HG03139 (cell line): ENCODE data around the gene OSR1.
"Not testable (repeated sequence)": the region's sequence is repeated elsewhere in the genome, so short reads cannot be mapped to it uniquely, and the experiment has no call there.

Experiments
- ATAC-seq: cut with Tn5 transposase; IDR thresholded peaks from one replicate; pipeline ENCODE4 v1.9.1; 2021; ENCODE audit not compliant: unreplicated experiment

The OSR1 gene

DNA sequence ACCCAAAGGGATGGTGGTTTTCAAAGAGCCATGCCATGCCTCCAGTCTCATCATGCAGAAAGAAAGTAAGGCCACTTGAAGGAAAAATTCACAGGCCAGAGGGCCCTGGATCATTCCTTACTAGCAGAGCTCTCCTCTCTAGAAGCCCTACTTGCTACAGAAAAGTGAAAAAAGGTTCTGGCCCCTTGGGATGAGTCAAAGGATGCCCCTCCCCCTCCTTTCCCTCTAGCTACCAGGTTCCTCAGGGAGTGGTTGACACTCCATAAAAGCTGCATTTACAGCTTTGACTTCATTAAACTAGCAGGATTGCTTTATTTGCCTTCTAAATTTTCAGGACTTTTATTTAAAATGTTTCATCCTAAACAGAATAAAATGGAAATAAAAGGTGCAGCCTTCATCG is 21.2 kb downstream of the OSR1 start:
- ATAC-seq, result no peak

GRCh38 chr2:19336781-19337180 is 21.6 kb downstream of the OSR1 start:
- ATAC-seq, result no peak

DNA sequence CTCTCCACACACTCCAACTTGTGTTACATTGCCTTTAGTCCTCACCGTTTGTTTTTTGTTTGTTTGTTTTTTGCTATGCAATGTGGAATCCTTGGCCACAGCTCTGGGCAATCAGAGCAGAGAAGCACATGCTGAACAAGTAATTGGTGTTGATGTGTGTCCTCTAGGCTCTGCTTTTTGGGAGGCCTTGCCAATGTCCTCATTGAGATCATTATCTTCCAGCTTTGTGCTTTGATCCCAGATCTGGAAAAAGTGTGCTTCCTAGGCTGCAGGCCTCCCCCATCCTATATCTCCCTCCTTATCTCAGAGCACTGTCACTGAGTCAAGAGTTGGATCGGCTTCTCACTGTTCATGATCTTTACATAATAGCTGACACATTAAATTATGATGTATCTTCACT is 25.9 kb downstream of the OSR1 start:
- no peak for ATAC-seq

DNA sequence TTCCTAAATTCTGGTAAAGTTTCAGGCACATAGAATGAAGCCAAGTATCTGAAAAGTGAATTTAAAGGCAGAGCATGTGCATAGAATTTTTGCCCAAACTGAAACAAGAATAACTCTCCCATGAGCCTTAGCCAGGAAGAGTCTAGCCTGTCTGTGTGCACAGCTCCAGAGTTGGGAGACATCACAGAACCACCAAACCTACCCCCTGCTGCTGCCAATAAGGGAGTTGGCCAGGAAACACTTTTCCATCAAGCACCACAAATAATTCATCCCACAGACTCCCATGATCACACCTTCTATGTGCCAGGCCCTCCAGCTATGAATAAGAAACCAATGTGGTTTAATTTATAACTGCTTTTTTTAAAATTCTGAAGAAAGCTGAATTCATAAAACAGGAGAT is 27.0 kb downstream of the OSR1 start:
- no peak for ATAC-seq

- no peak for ATAC-seq
Observed at GRCh38 chr2:19330436-19330835, 28.0 kb downstream of the OSR1 start.

- ATAC-seq, result no peak
Observed at GRCh38 chr2:19329445-19329844, 29.0 kb downstream of the OSR1 start.

- ATAC-seq, result no peak
Observed at GRCh38 chr2:19327496-19327895, 30.9 kb downstream of the OSR1 start.

DNA sequence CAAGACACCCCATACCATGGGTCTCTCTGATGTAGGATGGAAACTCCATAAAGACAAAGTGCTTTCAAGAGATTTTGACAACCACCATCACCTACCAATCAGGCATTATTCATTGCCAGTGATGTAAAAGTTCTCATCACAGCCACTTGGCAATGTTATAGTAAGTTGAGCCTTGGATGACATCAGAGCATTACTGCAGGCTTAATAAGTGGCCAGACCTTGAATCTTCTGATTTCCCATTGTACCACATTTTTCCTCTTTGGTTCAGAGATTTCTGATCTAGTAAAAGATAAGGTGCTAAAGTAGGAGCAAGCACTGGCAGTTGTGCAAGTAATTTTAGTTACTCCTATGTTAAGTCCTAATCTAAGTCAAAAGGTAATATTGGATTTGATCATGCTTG is 36.5 kb downstream of the OSR1 start:
- ATAC-seq, result no peak

DNA sequence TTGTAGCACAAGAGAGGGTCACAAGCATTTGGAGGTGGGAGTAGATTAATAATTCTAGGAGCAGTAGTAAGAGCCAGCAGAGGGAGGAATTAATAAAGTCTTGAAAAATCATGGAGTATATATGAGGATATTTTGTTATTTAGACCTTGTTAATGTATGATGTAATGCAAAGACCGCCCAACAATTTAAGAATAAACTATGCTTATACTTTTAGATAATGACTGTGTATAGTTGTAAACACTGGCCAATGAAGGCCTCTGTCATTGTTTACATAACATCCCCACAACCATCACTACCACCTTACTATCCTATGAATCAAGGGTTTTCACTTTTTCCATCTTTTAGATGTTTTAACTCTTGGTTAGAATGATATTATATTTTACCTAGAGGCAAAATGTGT is 37.6 kb downstream of the OSR1 start:
- no peak for ATAC-seq

- ATAC-seq, result no peak
Observed at GRCh38 chr2:19319698-19320097, 38.7 kb downstream of the OSR1 start.

GRCh38 chr2:19319064-19319463 is 39.4 kb downstream of the OSR1 start:
- ATAC-seq, result no peak

DNA sequence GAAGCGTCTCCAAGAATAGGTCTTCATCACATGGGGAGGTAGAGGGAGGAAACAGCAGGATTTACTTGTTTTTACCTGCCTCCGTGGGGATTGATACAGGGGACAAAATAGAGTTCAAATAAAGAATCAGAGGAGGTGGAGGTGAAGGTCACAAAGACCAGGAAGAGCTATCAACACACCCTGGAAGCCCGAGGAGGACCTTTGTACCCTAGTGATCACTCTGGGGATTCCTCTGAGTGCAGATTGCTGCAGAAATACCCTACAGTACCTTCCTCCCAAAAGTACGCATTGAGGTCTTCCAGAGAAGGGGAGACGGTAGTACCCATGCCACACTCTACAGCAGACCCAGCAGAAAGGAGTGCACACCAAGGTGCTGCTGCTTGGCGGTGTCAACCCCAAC is 44.9 kb downstream of the OSR1 start:
- no peak for ATAC-seq

DNA sequence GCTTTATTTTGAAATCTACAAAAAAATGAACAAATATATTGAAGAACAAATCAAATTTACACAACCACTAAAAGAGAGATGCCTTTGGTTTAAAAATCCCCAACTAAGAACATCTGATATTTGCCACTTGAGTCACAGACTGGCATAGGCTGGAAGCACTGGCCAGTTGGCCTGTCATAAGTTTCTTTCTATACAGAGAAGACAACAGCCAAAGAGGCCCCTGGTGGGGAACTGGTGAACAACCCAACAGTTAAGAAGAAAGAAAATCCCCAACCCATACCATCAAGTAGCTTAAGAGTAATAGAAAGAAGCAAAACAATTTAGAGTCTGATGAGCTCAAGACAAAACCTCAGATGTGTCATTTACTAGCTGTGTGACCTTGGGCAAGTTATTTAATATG is 45.5 kb downstream of the OSR1 start:
- no peak for ATAC-seq

DNA sequence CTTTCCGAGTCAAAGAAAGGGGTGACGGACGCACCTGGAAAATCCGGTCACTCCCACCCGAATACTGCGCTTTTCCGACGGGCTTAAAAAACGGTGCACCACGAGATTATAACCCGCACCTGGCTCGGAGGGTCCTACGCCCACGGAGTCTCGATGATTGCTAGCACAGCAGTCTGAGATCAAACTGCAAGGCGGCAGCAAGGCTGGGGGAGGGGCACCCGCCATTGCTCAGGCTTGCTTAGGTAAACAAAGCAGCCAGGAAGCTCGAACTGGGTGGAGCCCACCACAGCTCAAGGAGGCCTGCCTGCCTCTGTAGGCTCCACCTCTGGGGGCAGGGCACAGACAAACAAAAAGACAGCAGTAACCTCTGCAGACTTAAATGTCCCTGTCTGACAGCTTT is 52.4 kb downstream of the OSR1 start:
- not testable (repeated sequence) for ATAC-seq

DNA sequence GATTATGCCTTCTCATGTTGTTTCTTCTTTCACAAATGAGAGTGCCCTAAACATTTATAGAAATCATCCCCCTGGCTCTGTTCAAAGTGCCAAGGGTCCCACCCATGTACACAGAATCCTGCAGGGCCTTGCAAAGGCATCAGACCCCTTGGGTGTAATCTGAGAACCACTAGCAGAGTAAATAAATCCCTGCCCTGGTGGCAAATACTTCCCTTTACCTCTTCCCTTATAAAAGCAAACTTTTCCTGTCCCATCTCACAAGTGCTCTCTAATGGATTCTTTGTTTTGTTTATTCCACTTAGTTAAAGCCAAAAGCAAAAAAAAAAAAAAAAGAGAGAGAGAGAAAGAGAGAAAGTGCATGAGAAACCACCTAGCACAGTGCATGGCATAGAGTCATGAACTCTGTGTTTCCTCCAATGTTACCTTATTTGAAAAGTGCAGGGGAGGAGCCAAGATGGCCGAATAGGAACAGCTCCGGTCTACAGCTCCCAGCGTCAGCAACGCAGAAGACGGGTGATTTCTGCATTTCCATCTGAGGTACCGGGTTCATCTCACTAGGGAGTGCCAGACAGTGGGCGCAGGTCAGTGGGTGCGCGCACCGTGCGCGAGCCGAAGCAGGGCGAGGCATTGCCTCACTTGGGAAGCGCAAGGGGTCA is 52.9 kb downstream of the OSR1 start:
- ATAC-seq, result not testable (repeated sequence)

- ATAC-seq, result no peak
Observed at GRCh38 chr2:19301706-19302105, 56.7 kb downstream of the OSR1 start.
